ENCODE data around the gene CPA1.
"Not testable (repeated sequence)": the region's sequence is repeated elsewhere in the genome, so short reads cannot be mapped to it uniquely, and the experiment has no call there.

CPA1 gene

GRCh38 chr7:130367836-130368746 lies 12.2 kb upstream of the CPA1 start:
- Histone ChIP-seq H3K9me3 (ENCODE audit: control insufficient read depth, low read depth, low read length) (no peaks in the 10 kb centered on the region), H3K9ac (ENCODE audit: low read length) (no peak overlapping the region), H3K4me3 (ENCODE audit: low read length) (no peak overlapping the region), H3K27ac (ENCODE audit: low read length) (no peak overlapping the region), H3K36me3 (ENCODE audit: control insufficient read depth, low read depth, low read length) (no peaks in the 10 kb centered on the region), H3K4me1 (ENCODE audit: control insufficient read depth, low read depth, low read length) (peaks cover 16% of the 10 kb centered on the region), H3K27me3 (ENCODE audit: control insufficient read depth, insufficient read depth, low read length) (no peaks in the 10 kb centered on the region)

DNA sequence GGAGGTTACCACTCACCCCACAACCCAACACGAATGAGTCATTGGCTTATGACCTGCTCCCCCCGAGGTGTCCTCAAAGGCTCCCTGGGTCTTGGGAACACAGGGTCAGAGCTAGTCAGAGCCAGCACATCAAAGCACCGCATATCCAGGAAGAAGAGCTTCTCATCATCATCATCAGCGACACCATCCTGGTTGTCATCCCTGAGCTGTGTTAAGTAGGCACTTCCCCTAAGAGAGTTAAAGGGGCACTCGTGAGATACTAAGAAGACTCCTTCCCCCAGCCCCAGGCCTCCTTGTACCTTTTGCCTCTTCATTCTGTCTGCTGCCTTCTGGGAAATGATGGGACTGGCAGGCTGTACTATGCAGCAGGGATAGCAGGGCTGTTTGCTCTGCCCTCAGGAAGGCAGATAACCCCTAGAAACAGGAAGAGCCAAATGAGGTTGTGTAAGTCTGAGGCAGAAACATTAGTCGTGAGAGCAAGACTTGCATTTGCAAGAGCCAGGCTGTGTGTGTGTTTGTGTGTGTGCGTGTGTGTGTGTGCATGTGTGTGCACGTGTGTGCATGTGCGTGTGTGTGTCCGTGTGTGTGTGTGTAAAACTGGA lies 11.1 kb upstream of the CPA1 start:
- no peaks in the 10 kb centered on the region for H3K9me3 ChIP-seq (ENCODE audit: control insufficient read depth, low read depth, low read length)
- H3K36me3 ChIP-seq (ENCODE audit: control insufficient read depth, low read depth, low read length), result no peaks in the 10 kb centered on the region
- no peak overlapping the region for H3K9ac ChIP-seq (ENCODE audit: low read length)
- no peak overlapping the region for H3K27ac ChIP-seq (ENCODE audit: low read length)
- no peak overlapping the region for H3K4me3 ChIP-seq (ENCODE audit: low read length)
- peaks cover 22% of the 10 kb centered on the region for H3K4me1 ChIP-seq (ENCODE audit: control insufficient read depth, low read depth, low read length)
- H3K27me3 ChIP-seq (ENCODE audit: control insufficient read depth, insufficient read depth, low read length), result no peaks in the 10 kb centered on the region

GRCh38 chr7:130369831-130370550 lies 10.3 kb upstream of the CPA1 start:
- Histone ChIP-seq H3K36me3 (ENCODE audit: control insufficient read depth, low read depth, low read length) (no peaks in the 10 kb centered on the region), H3K9ac (ENCODE audit: low read length) (no peak overlapping the region), H3K9me3 (ENCODE audit: control insufficient read depth, low read depth, low read length) (no peaks in the 10 kb centered on the region), H3K27ac (ENCODE audit: low read length) (no peak overlapping the region), H3K4me1 (ENCODE audit: control insufficient read depth, low read depth, low read length) (peaks cover 22% of the 10 kb centered on the region), H3K27me3 (ENCODE audit: control insufficient read depth, insufficient read depth, low read length) (no peaks in the 10 kb centered on the region), H3K4me3 (ENCODE audit: low read length) (no peak overlapping the region)

GRCh38 chr7:130371046-130371445 lies 9.2 kb upstream of the CPA1 start:
- Histone ChIP-seq H3K4me1 (ENCODE audit: control insufficient read depth, low read depth, low read length) (peaks cover 12% of the 10 kb centered on the region), H3K36me3 (ENCODE audit: control insufficient read depth, low read depth, low read length) (no peaks in the 10 kb centered on the region), H3K9ac (ENCODE audit: low read length) (no peak overlapping the region), H3K27me3 (ENCODE audit: control insufficient read depth, insufficient read depth, low read length) (no peaks in the 10 kb centered on the region), H3K9me3 (ENCODE audit: control insufficient read depth, low read depth, low read length) (no peaks in the 10 kb centered on the region), H3K4me3 (ENCODE audit: low read length) (no peak overlapping the region), H3K27ac (ENCODE audit: low read length) (no peak overlapping the region)

- Histone ChIP-seq H3K9ac (ENCODE audit: low read length) (no peak overlapping the region), H3K27me3 (ENCODE audit: control insufficient read depth, insufficient read depth, low read length) (no peaks in the 10 kb centered on the region), H3K4me1 (ENCODE audit: control insufficient read depth, low read depth, low read length) (peaks cover 11% of the 10 kb centered on the region), H3K4me3 (ENCODE audit: low read length) (no peak overlapping the region), H3K27ac (ENCODE audit: low read length) (no peak overlapping the region), H3K9me3 (ENCODE audit: control insufficient read depth, low read depth, low read length) (no peaks in the 10 kb centered on the region), H3K36me3 (ENCODE audit: control insufficient read depth, low read depth, low read length) (no peaks in the 10 kb centered on the region)
Observed at GRCh38 chr7:130372402-130373165, 7.7 kb upstream of the CPA1 start.

GRCh38 chr7:130374507-130374906 lies 5.8 kb upstream of the CPA1 start:
- Histone ChIP-seq H3K9ac (ENCODE audit: low read length) (no peak overlapping the region), H3K27me3 (ENCODE audit: control insufficient read depth, insufficient read depth, low read length) (no peaks in the 10 kb centered on the region), H3K4me1 (ENCODE audit: control insufficient read depth, low read depth, low read length) (peaks cover 11% of the 10 kb centered on the region), H3K9me3 (ENCODE audit: control insufficient read depth, low read depth, low read length) (no peaks in the 10 kb centered on the region), H3K4me3 (ENCODE audit: low read length) (no peak overlapping the region), H3K36me3 (ENCODE audit: control insufficient read depth, low read depth, low read length) (no peaks in the 10 kb centered on the region), H3K27ac (ENCODE audit: low read length) (no peak overlapping the region)

DNA sequence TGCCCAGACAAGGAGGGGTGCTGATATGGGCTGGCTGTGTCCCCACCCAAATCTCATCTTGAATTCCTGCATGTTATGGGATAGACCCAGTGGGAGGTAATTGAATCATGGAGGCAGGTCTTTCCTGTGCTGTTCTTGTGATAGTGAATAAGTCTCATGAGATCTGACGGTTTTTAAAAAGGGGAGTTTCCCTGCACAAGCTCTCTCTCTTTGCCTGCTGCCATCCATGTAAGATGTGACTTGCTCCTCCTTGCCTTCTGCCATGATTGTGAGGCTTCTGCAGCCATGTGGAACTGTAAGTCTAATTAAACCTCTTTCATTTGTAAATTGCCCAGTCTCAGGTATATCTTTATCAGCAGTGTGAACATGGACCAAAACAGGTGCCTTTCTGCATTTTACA lies 3.8 kb upstream of the CPA1 start:
- H3K36me3 ChIP-seq (ENCODE audit: control insufficient read depth, low read depth, low read length); H3K9ac ChIP-seq (ENCODE audit: low read length); H3K27ac ChIP-seq (ENCODE audit: low read length); H3K9me3 ChIP-seq (ENCODE audit: control insufficient read depth, low read depth, low read length); H3K4me3 ChIP-seq (ENCODE audit: low read length); H3K27me3 ChIP-seq (ENCODE audit: control insufficient read depth, insufficient read depth, low read length): not testable (repeated sequence)
- H3K4me1 ChIP-seq (ENCODE audit: control insufficient read depth, low read depth, low read length), result peaks cover 11% of the 10 kb centered on the region

GRCh38 chr7:130377178-130377577 lies 3.1 kb upstream of the CPA1 start:
- H3K4me1 ChIP-seq (ENCODE audit: control insufficient read depth, low read depth, low read length), result peaks cover 11% of the 10 kb centered on the region
- H3K9ac ChIP-seq (ENCODE audit: low read length), result no peak overlapping the region
- no peaks in the 10 kb centered on the region for H3K36me3 ChIP-seq (ENCODE audit: control insufficient read depth, low read depth, low read length)
- H3K4me3 ChIP-seq (ENCODE audit: low read length), result no peak overlapping the region
- no peaks in the 10 kb centered on the region for H3K27me3 ChIP-seq (ENCODE audit: control insufficient read depth, insufficient read depth, low read length)
- no peaks in the 10 kb centered on the region for H3K9me3 ChIP-seq (ENCODE audit: control insufficient read depth, low read depth, low read length)
- H3K27ac ChIP-seq (ENCODE audit: low read length), result no peak overlapping the region

DNA sequence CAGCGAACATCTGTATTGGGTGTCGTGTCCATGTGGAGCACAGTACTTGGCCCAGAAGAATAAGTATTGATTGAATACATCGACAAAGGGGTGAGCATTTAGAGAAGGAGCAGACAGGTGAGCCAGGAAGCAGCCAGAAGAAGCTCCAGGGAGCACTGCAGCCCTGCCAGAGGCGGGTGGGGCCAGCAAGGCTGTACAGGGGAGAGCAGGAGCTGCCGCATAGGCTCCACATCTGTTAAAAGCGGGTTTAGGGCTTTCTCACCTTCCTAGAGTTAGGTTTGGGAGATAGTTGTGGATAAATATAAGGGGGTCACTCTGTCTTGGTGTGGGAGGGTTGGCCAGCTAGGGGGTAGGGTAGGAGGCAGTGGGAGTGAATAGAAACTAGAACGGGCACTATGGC lies 1.3 kb upstream of the CPA1 start:
- no peak overlapping the region for H3K9ac ChIP-seq (ENCODE audit: low read length)
- no peaks in the 10 kb centered on the region for H3K4me1 ChIP-seq (ENCODE audit: control insufficient read depth, low read depth, low read length)
- no peak overlapping the region for H3K4me3 ChIP-seq (ENCODE audit: low read length)
- H3K9me3 ChIP-seq (ENCODE audit: control insufficient read depth, low read depth, low read length), result no peaks in the 10 kb centered on the region
- no peaks in the 10 kb centered on the region for H3K36me3 ChIP-seq (ENCODE audit: control insufficient read depth, low read depth, low read length)
- no peaks in the 10 kb centered on the region for H3K27me3 ChIP-seq (ENCODE audit: control insufficient read depth, insufficient read depth, low read length)
- H3K27ac ChIP-seq (ENCODE audit: low read length), result no peak overlapping the region

GRCh38 chr7:130379532-130379920 lies 768 bp upstream of the CPA1 start:
- Histone ChIP-seq H3K4me3 (ENCODE audit: low read length) (no peak overlapping the region), H3K27ac (ENCODE audit: low read length) (no peak overlapping the region), H3K9ac (ENCODE audit: low read length) (no peak overlapping the region), H3K36me3 (ENCODE audit: control insufficient read depth, low read depth, low read length) (no peaks in the 10 kb centered on the region), H3K27me3 (ENCODE audit: control insufficient read depth, insufficient read depth, low read length) (no peaks in the 10 kb centered on the region), H3K4me1 (ENCODE audit: control insufficient read depth, low read depth, low read length) (no peaks in the 10 kb centered on the region), H3K9me3 (ENCODE audit: control insufficient read depth, low read depth, low read length) (no peaks in the 10 kb centered on the region)

DNA sequence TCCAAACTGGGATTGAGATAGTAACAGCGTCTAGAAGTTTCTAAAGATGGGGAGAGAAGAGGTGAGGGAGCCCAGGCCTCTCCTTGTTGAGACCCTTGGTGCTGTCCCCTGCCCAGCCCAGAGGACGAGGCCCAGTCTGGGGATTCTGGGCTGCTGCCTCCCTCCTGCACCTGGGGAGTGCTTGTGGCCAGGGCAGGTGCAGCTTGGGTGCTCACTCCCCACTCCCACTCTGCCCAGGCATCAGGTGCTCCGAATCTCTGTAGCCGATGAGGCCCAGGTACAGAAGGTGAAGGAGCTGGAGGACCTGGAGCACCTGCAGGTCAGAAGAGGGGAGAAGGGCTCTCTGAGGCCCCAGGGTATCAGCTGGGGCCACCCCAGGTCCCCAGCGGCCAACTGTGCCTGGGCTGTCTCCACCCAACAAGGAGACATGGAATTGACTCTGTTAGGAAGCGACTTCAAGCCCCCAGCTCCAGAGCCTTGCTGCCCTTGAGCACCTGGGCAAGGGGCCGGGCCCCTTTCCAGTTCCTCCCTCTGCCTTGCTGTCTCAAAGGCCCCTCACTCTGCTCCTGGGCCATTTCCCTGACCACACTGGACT lies 664 bp downstream of the CPA1 start:
- Histone ChIP-seq H3K9ac (ENCODE audit: low read length) (no peak overlapping the region), H3K27ac (ENCODE audit: low read length) (no peak overlapping the region), H3K36me3 (ENCODE audit: control insufficient read depth, low read depth, low read length) (no peaks in the 10 kb centered on the region), H3K4me3 (ENCODE audit: low read length) (no peak overlapping the region), H3K9me3 (ENCODE audit: control insufficient read depth, low read depth, low read length) (no peaks in the 10 kb centered on the region), H3K4me1 (ENCODE audit: control insufficient read depth, low read depth, low read length) (no peaks in the 10 kb centered on the region), H3K27me3 (ENCODE audit: control insufficient read depth, insufficient read depth, low read length) (no peaks in the 10 kb centered on the region)

Measured in iPS-18a (cell line).